LNCaP clone FGC (cell line): ENCODE results near the gene ITGAE.

ENCODE experiments used
- DNase-seq: peaks from one replicate; pipeline ENCODE4 v3.0.0-alpha.2; 2011; ENCODE audit warnings: low read depth
- H3K4me3 ChIP-seq: 2 replicates; pipeline ENCODE4 v1.5.1; 2011; ENCODE audit warnings: mild to moderate bottlenecking, low read depth, low read length, control low read depth
- TF ChIP-seq, protein P1 (sequence below): IDR thresholded peaks from 2 replicates; pipeline ENCODE4 v1.5.1; 2012; ENCODE audit warnings: mild to moderate bottlenecking; ENCODE audit not compliant: control insufficient read depth, insufficient read depth; ENCODE audit errors: extremely low read depth

Gene ITGAE

DNA sequence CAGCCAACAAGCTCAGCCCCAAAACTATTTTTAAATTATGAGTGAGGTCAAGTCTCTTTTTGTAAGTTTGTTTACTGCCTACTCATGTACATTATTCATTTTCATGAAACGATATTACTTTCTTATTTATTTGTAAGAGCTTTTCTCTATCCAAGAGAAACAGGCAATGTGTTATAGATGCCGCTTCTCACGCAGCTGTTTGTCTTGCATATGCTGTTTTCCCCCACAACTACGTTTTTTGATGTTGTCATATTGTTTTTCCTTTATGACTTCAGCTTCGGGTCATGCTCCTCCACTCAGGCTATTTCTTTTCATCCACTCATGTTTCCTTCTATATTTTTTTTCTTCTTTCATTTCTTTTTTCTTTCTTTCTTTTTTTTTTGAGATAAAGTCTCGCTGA lies 20.0 kb downstream of the ITGAE start:
- TF ChIP-seq, protein P1, sequence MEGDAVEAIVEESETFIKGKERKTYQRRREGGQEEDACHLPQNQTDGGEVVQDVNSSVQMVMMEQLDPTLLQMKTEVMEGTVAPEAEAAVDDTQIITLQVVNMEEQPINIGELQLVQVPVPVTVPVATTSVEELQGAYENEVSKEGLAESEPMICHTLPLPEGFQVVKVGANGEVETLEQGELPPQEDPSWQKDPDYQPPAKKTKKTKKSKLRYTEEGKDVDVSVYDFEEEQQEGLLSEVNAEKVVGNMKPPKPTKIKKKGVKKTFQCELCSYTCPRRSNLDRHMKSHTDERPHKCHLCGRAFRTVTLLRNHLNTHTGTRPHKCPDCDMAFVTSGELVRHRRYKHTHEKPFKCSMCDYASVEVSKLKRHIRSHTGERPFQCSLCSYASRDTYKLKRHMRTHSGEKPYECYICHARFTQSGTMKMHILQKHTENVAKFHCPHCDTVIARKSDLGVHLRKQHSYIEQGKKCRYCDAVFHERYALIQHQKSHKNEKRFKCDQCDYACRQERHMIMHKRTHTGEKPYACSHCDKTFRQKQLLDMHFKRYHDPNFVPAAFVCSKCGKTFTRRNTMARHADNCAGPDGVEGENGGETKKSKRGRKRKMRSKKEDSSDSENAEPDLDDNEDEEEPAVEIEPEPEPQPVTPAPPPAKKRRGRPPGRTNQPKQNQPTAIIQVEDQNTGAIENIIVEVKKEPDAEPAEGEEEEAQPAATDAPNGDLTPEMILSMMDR, result no peak
- no peak for DNase-seq
- H3K4me3 ChIP-seq, result no peak overlapping the region

DNA sequence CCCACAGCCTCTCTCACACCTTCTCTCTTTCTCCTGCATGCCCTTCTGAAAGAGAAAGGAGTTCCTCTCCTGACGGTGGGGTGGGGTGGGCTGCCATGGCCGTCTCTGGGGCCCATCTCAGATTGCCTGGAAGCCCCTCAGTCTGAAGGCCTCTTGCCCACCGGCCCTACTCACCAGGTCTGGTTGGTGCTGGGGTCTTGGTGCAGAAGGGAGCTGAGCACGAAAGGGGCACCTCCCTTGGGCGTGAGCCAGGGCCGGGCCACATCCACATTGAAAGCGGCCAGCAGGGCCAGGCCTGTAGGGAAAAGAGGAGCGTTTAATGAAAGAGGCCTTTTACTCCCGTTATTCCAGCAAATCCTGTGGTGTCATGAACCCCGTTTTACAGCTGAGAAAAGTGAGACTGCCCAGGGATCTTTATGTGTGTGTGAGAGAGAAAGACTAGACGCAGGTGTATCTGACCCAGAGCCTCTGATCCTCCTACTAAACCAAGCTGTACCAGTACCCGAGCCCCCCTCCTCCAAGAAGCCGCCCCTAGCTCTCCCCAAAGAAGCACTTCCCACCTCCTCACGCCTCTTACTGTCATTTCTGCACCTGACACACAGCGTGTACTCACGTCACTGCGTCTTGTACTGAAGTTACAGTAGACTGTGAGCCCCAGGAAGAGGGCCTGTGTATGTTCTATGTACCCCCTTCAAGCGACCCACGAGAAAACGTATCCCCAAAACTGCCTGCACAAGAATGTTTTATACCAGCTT lies 23.4 kb downstream of the ITGAE start:
- no peak for DNase-seq
- no peak overlapping the region for H3K4me3 ChIP-seq
- TF ChIP-seq, protein P1, result no peak

DNA sequence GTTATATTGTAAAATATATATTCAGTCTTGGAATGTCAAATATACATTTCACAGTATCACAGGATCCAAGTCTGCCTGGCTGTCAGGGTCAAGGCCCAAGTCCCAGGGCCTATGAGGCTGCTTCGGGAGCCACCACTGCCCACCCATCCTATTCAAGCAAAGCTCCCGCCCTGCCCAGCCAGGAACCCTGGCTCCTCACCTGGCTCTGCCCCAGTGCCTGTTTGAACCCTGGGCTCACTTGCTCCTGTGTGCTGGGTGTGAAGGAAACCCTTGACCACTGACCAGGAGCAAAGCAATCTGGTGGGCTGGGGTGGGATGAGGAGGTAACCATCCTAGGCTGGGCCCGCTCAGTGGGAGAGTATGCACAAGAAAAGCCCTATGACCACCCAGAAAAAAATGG lies 27.0 kb downstream of the ITGAE start:
- no peak for DNase-seq
- no peak overlapping the region for H3K4me3 ChIP-seq
- TF ChIP-seq, protein P1, result no peak

DNA sequence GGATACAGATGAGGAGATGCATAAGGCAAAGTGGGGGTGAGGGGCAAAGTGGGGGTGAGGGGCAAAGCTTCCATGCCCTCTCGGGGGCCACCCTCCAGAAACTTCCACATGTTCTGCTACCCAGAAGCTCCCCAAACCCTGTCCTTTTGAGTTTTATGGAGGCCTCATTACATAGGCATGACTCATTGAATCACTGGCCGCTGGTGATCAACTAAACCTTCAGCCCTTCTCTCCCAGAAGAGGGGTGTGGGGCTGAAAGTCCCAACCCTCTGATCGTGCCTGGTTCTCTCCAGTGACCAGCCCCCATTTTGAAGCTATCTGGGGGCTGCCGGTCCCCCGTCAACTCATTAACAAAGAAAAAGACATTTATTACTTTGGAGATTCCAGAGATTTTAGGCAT lies 27.5 kb downstream of the ITGAE start:
- no peak overlapping the region for H3K4me3 ChIP-seq
- DNase-seq, result no peak
- TF ChIP-seq, protein P1, result no peak

DNA sequence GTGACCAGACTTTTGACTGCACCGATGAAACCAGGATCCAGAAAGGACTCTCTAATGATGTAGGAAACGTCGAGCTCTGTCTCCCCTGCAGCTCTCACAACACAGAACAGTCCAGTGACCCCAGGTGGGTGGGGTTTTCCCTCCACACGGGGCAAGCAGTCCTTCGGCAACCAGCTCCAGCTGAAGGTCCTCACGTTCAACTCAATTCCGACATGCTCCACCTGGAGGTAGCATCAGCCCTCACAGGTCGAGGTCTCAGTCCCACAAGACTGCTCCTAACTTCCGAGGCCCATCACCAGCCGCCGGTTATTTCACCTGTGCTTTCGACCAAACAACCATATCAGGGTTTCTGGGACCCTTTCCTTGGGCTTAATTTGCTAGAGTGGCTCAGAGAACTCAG lies 28.2 kb downstream of the ITGAE start:
- TF ChIP-seq, protein P1, result no peak
- no peak for DNase-seq

DNA sequence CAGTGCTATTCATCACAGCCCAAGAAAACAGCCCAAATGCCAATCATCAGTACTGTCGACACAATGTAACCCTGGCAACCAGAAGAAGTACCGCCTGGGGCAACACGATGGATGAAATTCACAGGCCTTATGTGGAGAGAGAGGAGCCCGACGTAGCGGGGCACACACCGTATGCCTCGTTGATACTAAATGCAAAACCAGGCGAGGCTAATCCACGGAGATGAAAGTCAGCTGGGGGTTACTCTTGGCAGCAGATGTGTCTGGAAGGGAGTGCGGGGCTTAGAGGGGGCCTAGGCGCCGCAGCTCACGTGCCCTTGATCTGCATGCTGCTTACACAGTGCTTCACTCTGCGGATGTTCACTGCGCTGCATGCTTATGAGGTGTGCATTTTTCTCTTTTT lies 29.8 kb downstream of the ITGAE start:
- TF ChIP-seq, protein P1, result no peak
- no peak overlapping the region for H3K4me3 ChIP-seq
- no peak for DNase-seq

More for the DNA sequence above, 28.2 kb downstream of the ITGAE start:
- H3K4me3 ChIP-seq, result no peak overlapping the region

DNA sequence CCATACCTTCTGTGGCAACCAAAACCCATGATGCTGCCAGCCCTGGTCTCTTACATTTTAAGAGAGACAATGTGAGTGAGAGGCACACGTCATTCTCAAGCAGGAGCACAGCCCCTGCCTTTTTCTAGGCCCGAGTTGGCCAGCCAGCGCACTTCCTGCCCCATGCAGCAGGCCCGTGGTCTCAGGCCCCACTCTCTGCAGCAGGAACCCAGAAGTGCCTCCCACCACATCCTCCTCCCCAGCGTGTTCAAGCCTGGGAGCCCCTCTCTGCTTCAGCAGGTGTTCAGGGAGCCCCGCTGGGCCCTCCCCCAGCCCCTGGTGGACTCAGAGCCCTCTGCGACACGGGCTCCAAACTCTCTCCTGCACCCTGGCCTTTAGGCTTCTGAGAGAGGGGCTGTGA lies 30.5 kb downstream of the ITGAE start:
- no peak overlapping the region for H3K4me3 ChIP-seq
- TF ChIP-seq, protein P1, result no peak
- no peak for DNase-seq
